GM12878 (cell line): Measurements from ENCODE around the gene BTBD9. TPM values are rescaled to one million over a fixed set of nuclear protein-coding genes. Genes with fewer than 3 reads are reported as not detected.

Experiments
- ATAC-seq: fragments of 200-7000 bp; cut with Tn5 transposase; 3 replicates; pipeline ENCODE4 v1.9.1; 2020; ENCODE audit warnings: mild to moderate bottlenecking, moderate library complexity
- BruUV-seq: library from RNA; stranded (reverse); fragments of 400-500 nt; replicated peaks from 2 replicates; lab custom pipeline; 2021; lab: Mats Ljungman, UMichigan
- CTCF ChIA-PET: fragments of 300-600 bp; sonication (Branson Sonifier 250); formaldehyde crosslinking; extraction: SDS; loops from one replicate; lab custom pipeline; 2021; ENCODE audit warnings: inconsistent platforms; lab: Yijun Ruan, JAX
- POLR2A ChIA-PET: fragments of 350-600 bp; formaldehyde crosslinking; extraction: SDS; loops from one replicate; lab custom pipeline; 2021; ENCODE audit warnings: inconsistent platforms; lab: Charles Lee
- RAD21 ChIA-PET: fragments of 300-600 bp; sonication (Branson Sonifier 250); formaldehyde crosslinking; loops from one replicate; lab custom pipeline; 2023; ENCODE audit warnings: antibody characterized with exemption; ENCODE audit not compliant: unreplicated experiment; lab: Charles Lee
- SMC1A ChIA-PET: fragments of 300-600 bp; sonication (Branson Sonifier 250); formaldehyde crosslinking; loops from one replicate; lab custom pipeline; 2023; ENCODE audit not compliant: unreplicated experiment, uncharacterized antibody; lab: Charles Lee
- DNase-seq: peaks from one replicate; pipeline ENCODE4 v3.0.0-alpha.2; 2011; ENCODE audit warnings: low read depth, low spot score
- FAIRE-seq: peaks from 3 replicates; lab custom pipeline; 2011; peaks lifted over from hg19 to GRCh38; lab: Jason Lieb, UNC
- H2AFZ ChIP-seq: 2 replicates; pipeline ENCODE4 v1.6.0; 2011; ENCODE audit warnings: low read depth, low read length, control low read depth; ENCODE audit not compliant: control insufficient read depth
- H3K27ac ChIP-seq: 2 replicates; pipeline ENCODE4 v1.5.1; 2011; ENCODE audit warnings: control low read depth; ENCODE audit not compliant: control insufficient read depth, insufficient read depth
- H3K27me3 ChIP-seq, 2 experiments: replicated peaks in 1 of 2; 2 replicates each; pipeline versions ENCODE4 v1.6.0 to v1.6.1; 2011; ENCODE audit warnings: low read length in 1 of 2; ENCODE audit not compliant: control insufficient read depth in 2 of 2, insufficient read depth in 2 of 2
- H3K36me3 ChIP-seq, 2 experiments: 2 replicates each; pipeline ENCODE4 v1.5.1; 2011; ENCODE audit warnings: low read length in 1 of 2; ENCODE audit not compliant: control insufficient read depth in 2 of 2, insufficient read depth in 2 of 2
- H3K4me1 ChIP-seq: 2 replicates; pipeline ENCODE4 v1.6.1; 2011; ENCODE audit warnings: mild to moderate bottlenecking, low read length, moderate library complexity, mixed read lengths; ENCODE audit not compliant: control insufficient read depth, insufficient read depth
- H3K4me2 ChIP-seq: 2 replicates; pipeline ENCODE4 v1.6.0; 2011; ENCODE audit warnings: control low read depth; ENCODE audit not compliant: control insufficient read depth, insufficient read depth
- H3K4me3 ChIP-seq: fragments of 200-600 bp; sonication (generic); 2 replicates; pipeline ENCODE4 v1.5.1; 2016
- H3K79me2 ChIP-seq: 2 replicates; pipeline ENCODE4 v1.6.0; 2011; ENCODE audit warnings: low read length; ENCODE audit not compliant: control insufficient read depth, insufficient read depth
- H3K9ac ChIP-seq: 2 replicates; pipeline ENCODE4 v1.8.0; 2011; ENCODE audit warnings: low read length, control low read depth, mixed read lengths; ENCODE audit not compliant: control insufficient read depth, insufficient read depth
- H3K9me3 ChIP-seq: replicated peaks from 3 replicates; pipeline ENCODE4 v1.5.1; 2011; ENCODE audit warnings: mild to moderate bottlenecking, low read length; ENCODE audit not compliant: control insufficient read depth, insufficient read depth
- H4K20me1 ChIP-seq: 2 replicates; pipeline ENCODE4 v1.6.0; 2011; ENCODE audit not compliant: control insufficient read depth, insufficient read depth
- CUX1 ChIP-seq: IDR thresholded peaks from 2 replicates; pipeline ENCODE4 v1.6.1; 2012; ENCODE audit warnings: improper control_type of control experiment, low read depth, low read length; ENCODE audit not compliant: insufficient replicate concordance
- DPF2 ChIP-seq: fragments of 450-650 bp; IDR thresholded peaks from 2 replicates; pipeline ENCODE4 v1.6.1; 2017; ENCODE audit warnings: mild to moderate bottlenecking
- HCFC1 ChIP-seq: fragments of 150-350 bp; IDR thresholded peaks from 2 replicates; pipeline ENCODE4 v1.6.1; 2014; ENCODE audit warnings: low read length
- IKZF2 ChIP-seq, 2 experiments: fragments of 450-650 bp; IDR thresholded peaks; 2 replicates each; pipeline ENCODE4 v1.6.1; 2017; ENCODE audit warnings: mild to moderate bottlenecking in 2 of 2, moderate library complexity in 2 of 2
- JUNB ChIP-seq: IDR thresholded peaks from 2 replicates; pipeline ENCODE4 v1.6.1; 2016; ENCODE audit warnings: antibody characterized with exemption, mild to moderate bottlenecking
- MTA3 ChIP-seq: IDR thresholded peaks from 2 replicates; pipeline ENCODE4 v1.6.1; 2012; ENCODE audit warnings: low read length, inconsistent platforms, borderline replicate concordance
- SUPT20H ChIP-seq: IDR thresholded peaks from 2 replicates; pipeline ENCODE4 v1.6.1; 2011; ENCODE audit warnings: low read depth, mild to moderate bottlenecking, low read length, moderate library complexity, borderline replicate concordance; ENCODE audit not compliant: control insufficient read depth
- YBX1 ChIP-seq: fragments of 450-650 bp; IDR thresholded peaks from 2 replicates; pipeline ENCODE4 v1.6.1; 2016; ENCODE audit warnings: antibody characterized with exemption
- ZBTB33 ChIP-seq: fragments of 450-650 bp; IDR thresholded peaks from 2 replicates; pipeline ENCODE4 v1.6.1; 2017; ENCODE audit warnings: mild to moderate bottlenecking
- ZBTB4 ChIP-seq: fragments of 450-650 bp; formaldehyde crosslinking; IDR thresholded peaks from 2 replicates; pipeline ENCODE4 v1.4.0; 2022; ENCODE audit warnings: mild to moderate bottlenecking, moderate library complexity
- WGBS: methylation state at CpG from one replicate; pipeline ENCODE4 v1.1.6; 2016; ENCODE audit warnings: low lambda C conversion rate; ENCODE audit not compliant: insufficient replicate concordance, insufficient coverage; ENCODE audit errors: missing lambda C conversion rate; 5-methylcytosine and 5-hydroxymethylcytosine counted together
- in situ Hi-C: fragments of 300-500 bp; cut with MboI; formaldehyde crosslinking; loops from 9 replicates; pipeline ENCODE4 v1.14.3; 2018; ENCODE audit warnings: mixed read lengths
- intact Hi-C: fragments of 100-400 bp; cut with micrococcal nuclease; formaldehyde crosslinking; loops from one replicate; pipeline ENCODE4 v1.14.2; 2022; ENCODE audit not compliant: unreplicated experiment
- polyA plus RNA-seq, 11 experiments: library from polyadenylated mRNA; depleted of rRNA in 4 of 11; unstranded in 6 of 11; stranded (reverse) in 5 of 11; fragments of >200 nt; fragmentation: Nextera tagmentation in 4 of 11; fragmentation: Illumina TruSeq in 1 of 11; extraction: Ambion mirVana in 4 of 11; extraction: Trizol in 1 of 11; gene quantifications; 1 replicate in 1 of 11; 2 replicates in 10 of 11; pipeline versions ENCODE4 v1.2.1 to v1.2.3, GENCODE V29; 2011 to 2016; ENCODE audit warnings: inconsistent platforms in 2 of 11, missing spikeins in 2 of 11, low read depth in 1 of 11
- total RNA-seq, 4 experiments: library from RNA; depleted of rRNA in 3 of 4; stranded (reverse); fragments of >200 nt in 3 of 4; fragmentation: Illumina TruSeq in 1 of 4; extraction: Trizol in 1 of 4; gene quantifications; 2 replicates each; pipeline versions ENCODE4 v1.2.1 to v1.2.3, GENCODE V29; 2013 to 2021

Gene BTBD9
- total and polyA plus RNA-seq, 10 of the 15 experiments (the other 5 are each of a cell fraction or from before 2014, with no cell fraction given), result 0.22 to 8.6 (median 4.6) TPM

GRCh38 chr6:38162493-38163185 lies 477.1 kb downstream of the BTBD9 start (continued):
- TF ChIP-seq CUX1 (no peak), HCFC1 (no peak)

GRCh38 chr6:38161754-38162492 lies 477.8 kb downstream of the BTBD9 start:
- intact Hi-C loops, result no loop called here
- no peak for TF ChIP-seq MTA3
- no peak for TF ChIP-seq JUNB
- no peak for TF ChIP-seq ZBTB33
- no peak for TF ChIP-seq YBX1
- TF ChIP-seq DPF2, result no peak
- TF ChIP-seq IKZF2 (IDR thresholded peaks at IDR 0.05), result no peak
- no peak for TF ChIP-seq ZBTB4 (CRISPR knock-in tag)
- no peak for TF ChIP-seq SUPT20H

More at GRCh38 chr6:38161754-38162492, 477.8 kb downstream of the BTBD9 start:
- H3K9me3 ChIP-seq, result no peaks in the 10 kb centered on the region
- H3K27ac ChIP-seq, result no peak overlapping the region
- no TSS peak for BruUV-seq
- SMC1A ChIA-PET, result no interaction called here
- 94% methylated on average over 15 of the region's 15 CpGs for WGBS
- no peak overlapping the region for H3K9ac ChIP-seq
- peak; percentile 19; the same call in 1 of the 3 replicates for ATAC-seq
- no peak overlapping the region for H3K4me3 ChIP-seq
- no peak overlapping the region for H3K4me2 ChIP-seq
- H3K36me3 ChIP-seq, result peaks cover 0 to 1% of the 10 kb centered on the region in 2 experiments; a peak in 1 of 4 replicates
- CTCF ChIA-PET, result interaction anchor here (0.6 kb wide), 1 partner anchor 89 kb away, joined by 3 read pairs; no protein-coding TSS in a partner anchor
- no peak overlapping the region for H2AFZ ChIP-seq
- no peaks in the 10 kb centered on the region for H3K79me2 ChIP-seq
- no peaks in the 10 kb centered on the region for H3K4me1 ChIP-seq
- no peak for FAIRE-seq
- H3K27me3 ChIP-seq, result no peaks in the 10 kb centered on the region
- DNase-seq, result no peak
- POLR2A ChIA-PET, result no interaction called here
- in situ Hi-C loops, result no loop called here
- no peaks in the 10 kb centered on the region for H4K20me1 ChIP-seq
- RAD21 ChIA-PET, result no interaction called here
